ENCODE measurements around the gene MAB21L1. TPM values are rescaled to one million over a fixed set of nuclear protein-coding genes. Genes with fewer than 3 reads are reported as not detected.

MAB21L1 gene
- total and polyA plus RNA-seq, 2 experiments from 2014 or later = 0.78 TPM; not detected in 1

DNA sequence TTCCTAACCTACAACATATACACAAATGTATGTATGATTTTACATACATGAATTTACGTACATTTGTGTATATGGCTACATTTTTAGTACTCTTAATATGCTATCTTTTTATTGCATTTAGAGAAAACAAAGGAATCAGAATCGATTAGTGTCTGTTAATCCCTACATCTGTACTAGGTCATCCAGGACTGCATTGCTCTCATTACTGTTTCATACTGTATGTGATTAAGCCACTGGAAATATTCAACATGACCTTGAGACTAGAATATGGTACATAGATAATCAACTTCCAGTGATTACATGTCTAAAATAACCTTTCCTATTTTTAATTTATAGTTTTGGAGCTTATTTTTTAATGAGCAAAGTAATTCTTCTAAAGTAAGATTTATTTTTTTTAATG is 5.3 kb upstream of the MAB21L1 start (continued):
- TF ChIP-seq, protein P1, sequence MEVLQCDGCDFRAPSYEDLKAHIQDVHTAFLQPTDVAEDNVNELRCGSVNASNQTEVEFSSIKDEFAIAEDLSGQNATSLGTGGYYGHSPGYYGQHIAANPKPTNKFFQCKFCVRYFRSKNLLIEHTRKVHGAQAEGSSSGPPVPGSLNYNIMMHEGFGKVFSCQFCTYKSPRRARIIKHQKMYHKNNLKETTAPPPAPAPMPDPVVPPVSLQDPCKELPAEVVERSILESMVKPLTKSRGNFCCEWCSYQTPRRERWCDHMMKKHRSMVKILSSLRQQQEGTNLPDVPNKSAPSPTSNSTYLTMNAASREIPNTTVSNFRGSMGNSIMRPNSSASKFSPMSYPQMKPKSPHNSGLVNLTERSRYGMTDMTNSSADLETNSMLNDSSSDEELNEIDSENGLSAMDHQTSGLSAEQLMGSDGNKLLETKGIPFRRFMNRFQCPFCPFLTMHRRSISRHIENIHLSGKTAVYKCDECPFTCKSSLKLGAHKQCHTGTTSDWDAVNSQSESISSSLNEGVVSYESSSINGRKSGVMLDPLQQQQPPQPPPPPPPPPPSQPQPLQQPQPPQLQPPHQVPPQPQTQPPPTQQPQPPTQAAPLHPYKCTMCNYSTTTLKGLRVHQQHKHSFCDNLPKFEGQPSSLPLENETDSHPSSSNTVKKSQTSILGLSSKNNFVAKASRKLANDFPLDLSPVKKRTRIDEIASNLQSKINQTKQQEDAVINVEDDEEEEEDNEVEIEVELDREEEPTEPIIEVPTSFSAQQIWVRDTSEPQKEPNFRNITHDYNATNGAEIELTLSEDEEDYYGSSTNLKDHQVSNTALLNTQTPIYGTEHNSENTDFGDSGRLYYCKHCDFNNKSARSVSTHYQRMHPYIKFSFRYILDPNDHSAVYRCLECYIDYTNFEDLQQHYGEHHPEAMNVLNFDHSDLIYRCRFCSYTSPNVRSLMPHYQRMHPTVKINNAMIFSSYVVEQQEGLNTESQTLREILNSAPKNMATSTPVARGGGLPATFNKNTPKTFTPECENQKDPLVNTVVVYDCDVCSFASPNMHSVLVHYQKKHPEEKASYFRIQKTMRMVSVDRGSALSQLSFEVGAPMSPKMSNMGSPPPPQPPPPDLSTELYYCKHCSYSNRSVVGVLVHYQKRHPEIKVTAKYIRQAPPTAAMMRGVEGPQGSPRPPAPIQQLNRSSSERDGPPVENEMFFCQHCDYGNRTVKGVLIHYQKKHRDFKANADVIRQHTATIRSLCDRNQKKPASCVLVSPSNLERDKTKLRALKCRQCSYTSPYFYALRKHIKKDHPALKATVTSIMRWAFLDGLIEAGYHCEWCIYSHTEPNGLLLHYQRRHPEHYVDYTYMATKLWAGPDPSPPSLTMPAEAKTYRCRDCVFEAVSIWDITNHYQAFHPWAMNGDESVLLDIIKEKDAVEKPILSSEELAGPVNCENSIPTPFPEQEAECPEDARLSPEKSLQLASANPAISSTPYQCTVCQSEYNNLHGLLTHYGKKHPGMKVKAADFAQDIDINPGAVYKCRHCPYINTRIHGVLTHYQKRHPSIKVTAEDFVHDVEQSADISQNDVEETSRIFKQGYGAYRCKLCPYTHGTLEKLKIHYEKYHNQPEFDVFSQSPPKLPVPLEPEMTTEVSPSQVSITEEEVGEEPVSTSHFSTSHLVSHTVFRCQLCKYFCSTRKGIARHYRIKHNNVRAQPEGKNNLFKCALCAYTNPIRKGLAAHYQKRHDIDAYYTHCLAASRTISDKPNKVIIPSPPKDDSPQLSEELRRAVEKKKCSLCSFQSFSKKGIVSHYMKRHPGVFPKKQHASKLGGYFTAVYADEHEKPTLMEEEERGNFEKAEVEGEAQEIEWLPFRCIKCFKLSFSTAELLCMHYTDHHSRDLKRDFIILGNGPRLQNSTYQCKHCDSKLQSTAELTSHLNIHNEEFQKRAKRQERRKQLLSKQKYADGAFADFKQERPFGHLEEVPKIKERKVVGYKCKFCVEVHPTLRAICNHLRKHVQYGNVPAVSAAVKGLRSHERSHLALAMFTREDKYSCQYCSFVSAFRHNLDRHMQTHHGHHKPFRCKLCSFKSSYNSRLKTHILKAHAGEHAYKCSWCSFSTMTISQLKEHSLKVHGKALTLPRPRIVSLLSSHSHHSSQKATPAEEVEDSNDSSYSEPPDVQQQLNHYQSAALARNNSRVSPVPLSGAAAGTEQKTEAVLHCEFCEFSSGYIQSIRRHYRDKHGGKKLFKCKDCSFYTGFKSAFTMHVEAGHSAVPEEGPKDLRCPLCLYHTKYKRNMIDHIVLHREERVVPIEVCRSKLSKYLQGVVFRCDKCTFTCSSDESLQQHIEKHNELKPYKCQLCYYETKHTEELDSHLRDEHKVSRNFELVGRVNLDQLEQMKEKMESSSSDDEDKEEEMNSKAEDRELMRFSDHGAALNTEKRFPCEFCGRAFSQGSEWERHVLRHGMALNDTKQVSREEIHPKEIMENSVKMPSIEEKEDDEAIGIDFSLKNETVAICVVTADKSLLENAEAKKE (CRISPR knock-in tag; IDR thresholded peaks at IDR 0.05) = no peak
- TF ChIP-seq EZH2phosphoT487 (IDR thresholded peaks at IDR 0.05; ENCODE audit: unreplicated experiment) (no peak), JUNB (IDR thresholded peaks at IDR 0.05; ENCODE audit: unreplicated experiment) (no peak)

DNA sequence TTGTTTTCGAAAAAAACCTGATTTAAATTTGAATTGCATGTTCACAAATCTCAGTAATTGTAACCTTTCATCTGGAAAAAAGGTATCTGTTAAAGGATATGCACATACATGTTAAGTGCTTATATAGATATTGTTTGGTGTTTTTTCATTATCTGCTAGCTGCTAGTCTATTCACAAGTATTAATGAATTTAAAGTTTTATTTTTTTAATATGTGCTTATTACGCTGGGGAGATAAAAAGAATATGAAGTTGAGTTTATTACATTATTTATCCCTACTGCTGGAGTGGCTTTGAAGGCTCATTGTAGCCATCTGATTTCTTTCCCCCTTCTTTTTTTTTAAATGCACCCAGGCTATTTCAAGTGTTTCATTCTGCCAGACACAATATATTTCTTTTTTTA is 3.9 kb upstream of the MAB21L1 start:
- Mint-ChIP-seq H3K4me1 (peaks cover 35% of the 10 kb centered on the region), H3K4me3 (no peak overlapping the region), H3K27me3 (ENCODE audit: insufficient read depth, low read depth, poor library complexity) (peaks cover 40% of the 10 kb centered on the region), H3K27ac (no peak overlapping the region), H3K36me3 (ENCODE audit: low read depth) (no peaks in the 10 kb centered on the region), H3K9me3 (no peaks in the 10 kb centered on the region)
- H4K20me1 ChIP-seq (replicated peaks; ENCODE audit: insufficient read depth) = peaks cover 13% of the 10 kb centered on the region; the same call in 1 of the 2 replicates
- H3K27me3 ChIP-seq (ENCODE audit: insufficient read depth) = peaks cover 53% of the 10 kb centered on the region
- TF ChIP-seq ETS1 (IDR thresholded peaks at IDR 0.05) = no peak
- TF ChIP-seq STAT1 (IDR thresholded peaks at IDR 0.05; ENCODE audit: unreplicated experiment) = no peak
- no peak for TF ChIP-seq CTCF (conservative IDR thresholded peaks at IDR 0.05; ENCODE audit: low read depth in 2 of 2)
- no peak for TF ChIP-seq CREB1 (CRISPR knock-in tag; IDR thresholded peaks at IDR 0.05; ENCODE audit: low read depth)
- TF ChIP-seq NANOG (IDR thresholded peaks at IDR 0.05; ENCODE audit: borderline replicate concordance) = no peak
- TF ChIP-seq ZNF331 (CRISPR knock-in tag; IDR thresholded peaks at IDR 0.05; ENCODE audit: low read depth) = no peak
- no peak for TF ChIP-seq JUNB (IDR thresholded peaks at IDR 0.05; ENCODE audit: unreplicated experiment)
- no peak for TF ChIP-seq POLR2AphosphoS5 (IDR thresholded peaks at IDR 0.05; ENCODE audit: low read depth)
- no peaks in the 10 kb centered on the region; the same call in 1 of the 2 replicates for H3F3A ChIP-seq (replicated peaks; ENCODE audit: low read depth)
- ATAC-seq (no peak), DNase-seq (ENCODE audit: low spot score) (no peak)
- H3K36me3 ChIP-seq (ENCODE audit: insufficient read depth) = no peaks in the 10 kb centered on the region
- no peak overlapping the region for H3K4me3 ChIP-seq
- H3K4me1 ChIP-seq (ENCODE audit: insufficient read depth) = peaks cover 36% of the 10 kb centered on the region
- H2AFZ ChIP-seq = no peak overlapping the region
- H3K9me2 ChIP-seq (ENCODE audit: insufficient read depth) = no peaks in the 10 kb centered on the region
- H3K79me2 ChIP-seq (replicated peaks; ENCODE audit: insufficient read depth) = no peaks in the 10 kb centered on the region
- no peak overlapping the region for H3K4me2 ChIP-seq
- no peak overlapping the region for H3K27ac ChIP-seq (ENCODE audit: low read depth)

All from GM23338 (cell line).